ENCODE results near the gene TMEM138. TPM values are rescaled to one million over a fixed set of nuclear protein-coding genes. Genes with fewer than 3 reads are reported as not detected.

TMEM138 gene
- total RNA-seq, 4 donors from 2014 or later, result 12.0 to 81.5 (median 20.9) TPM

GRCh38 chr11:61337706-61338470 is 24.3 kb upstream of the TMEM138 start:
- TF ChIP-seq POLR2A (IDR thresholded peaks at IDR 0.05) (no peak), CTCF (IDR thresholded peaks at IDR 0.05) (no peak)
- Histone ChIP-seq H3K36me3 (no peaks in the 10 kb centered on the region), H3K4me3 (no peak overlapping the region), H3K27ac (no peak overlapping the region), H3K9me3 (no peaks in the 10 kb centered on the region), H3K27me3 (no peaks in the 10 kb centered on the region), H3K4me1 (peaks cover 0 to 16% of the 10 kb centered on the region in 2 donors)
- intact Hi-C loops (cut with DNase I; ENCODE audit: low total_unique reads), result loop anchor here (2.0 kb wide), 1 partner anchor 47 kb away; no protein-coding TSS in a partner anchor
- no peak for DNase-seq

- Histone ChIP-seq H3K27ac (no peak overlapping the region), H3K36me3 (no peaks in the 10 kb centered on the region), H3K27me3 (no peaks in the 10 kb centered on the region), H3K9me3 (no peaks in the 10 kb centered on the region), H3K4me1 (peaks cover 0 to 10% of the 10 kb centered on the region in 2 donors), H3K4me3 (no peak overlapping the region)
- TF ChIP-seq CTCF (IDR thresholded peaks at IDR 0.05) (no peak), POLR2A (IDR thresholded peaks at IDR 0.05) (no peak)
- DNase-seq, result no peak
- intact Hi-C loops (cut with DNase I; ENCODE audit: low total_unique reads), result no loop called here
Observed at GRCh38 chr11:61338783-61339489, 23.2 kb upstream of the TMEM138 start.

- Histone ChIP-seq H3K27me3 (no peaks in the 10 kb centered on the region), H3K9me3 (no peaks in the 10 kb centered on the region), H3K4me3 (no peak overlapping the region), H3K27ac (no peak overlapping the region), H3K4me1 (peaks cover 0 to 9% of the 10 kb centered on the region in 2 donors), H3K36me3 (no peaks in the 10 kb centered on the region)
- intact Hi-C loops (cut with DNase I; ENCODE audit: low total_unique reads), result no loop called here
- no peak for TF ChIP-seq CTCF (IDR thresholded peaks at IDR 0.05)
- no peak for TF ChIP-seq POLR2A (IDR thresholded peaks at IDR 0.05)
- DNase-seq, result no peak
Observed at GRCh38 chr11:61339490-61339878, 22.7 kb upstream of the TMEM138 start.

GRCh38 chr11:61340979-61341378 is 21.2 kb upstream of the TMEM138 start:
- H3K36me3 ChIP-seq, result no peaks in the 10 kb centered on the region
- H3K9me3 ChIP-seq, result no peaks in the 10 kb centered on the region
- DNase-seq, result no peak
- no peaks in the 10 kb centered on the region for H3K27me3 ChIP-seq
- peaks cover 0 to 2% of the 10 kb centered on the region in 2 donors for H3K4me1 ChIP-seq
- H3K27ac ChIP-seq, result no peak overlapping the region
- intact Hi-C loops (cut with DNase I; ENCODE audit: low total_unique reads), result no loop called here
- H3K4me3 ChIP-seq, result no peak overlapping the region
- TF ChIP-seq CTCF (IDR thresholded peaks at IDR 0.05) (no peak), POLR2A (IDR thresholded peaks at IDR 0.05) (no peak)

GRCh38 chr11:61341706-61342105 is 20.5 kb upstream of the TMEM138 start:
- H3K9me3 ChIP-seq, result no peaks in the 10 kb centered on the region
- TF ChIP-seq POLR2A (IDR thresholded peaks at IDR 0.05) (no peak), CTCF (IDR thresholded peaks at IDR 0.05) (no peak)
- H3K4me3 ChIP-seq, result no peak overlapping the region
- DNase-seq, result no peak
- H3K4me1 ChIP-seq, result no peaks in the 10 kb centered on the region
- no peaks in the 10 kb centered on the region for H3K36me3 ChIP-seq
- no peak overlapping the region for H3K27ac ChIP-seq
- no peaks in the 10 kb centered on the region for H3K27me3 ChIP-seq
- intact Hi-C loops (cut with DNase I; ENCODE audit: low total_unique reads), result no loop called here

Data from uterus (tissue), 4 donors.